Epidermal melanocyte (primary cell): Measurements from ENCODE around the gene C1orf56.

Experiments
- DNase-seq: peaks from one replicate; pipeline ENCODE4 v3.0.0; 2011; ENCODE audit warnings: low spot score; ENCODE audit not compliant: insufficient read length

C1orf56 gene

GRCh38 chr1:151047591-151047924 lies at the start of gene C1orf56:
Gene C1orf56, plus strand, starts transcription at chr1:151047751. Its CDS starts 97 bp downstream, at chr1:151047848.
- DNase-seq, result peak; percentile 87

- no peak for DNase-seq
These were observed 49.6 kb upstream of the C1orf56 start for GRCh38 chr1:150997949-150998348.

- DNase-seq, result no peak
These were observed 48.4 kb upstream of the C1orf56 start for GRCh38 chr1:150999051-150999674.

- no peak for DNase-seq
These were observed 47.6 kb upstream of the C1orf56 start for GRCh38 chr1:150999926-151000325.

- no peak for DNase-seq
These were observed 47.1 kb upstream of the C1orf56 start for GRCh38 chr1:151000408-151000807.

- DNase-seq, result no peak
These were observed 45.9 kb upstream of the C1orf56 start for GRCh38 chr1:151001602-151002001.

GRCh38 chr1:151002051-151002450 lies 45.5 kb upstream of the C1orf56 start:
- no peak for DNase-seq

GRCh38 chr1:151002611-151003010 lies 44.9 kb upstream of the C1orf56 start:
- no peak for DNase-seq

- no peak for DNase-seq
These were observed 44.4 kb upstream of the C1orf56 start for GRCh38 chr1:151003180-151003579.

GRCh38 chr1:151005729-151006319 lies 41.7 kb upstream of the C1orf56 start:
- DNase-seq, result no peak

GRCh38 chr1:151006327-151007052 lies 41.1 kb upstream of the C1orf56 start, which contains the start of gene MINDY1:
Gene MINDY1, minus strand, starts transcription at chr1:151006902. Its CDS starts 4,285 bp downstream, at chr1:151002617.
- peak; percentile 96 for DNase-seq

- no peak for DNase-seq
These were observed 39.7 kb upstream of the C1orf56 start for GRCh38 chr1:151007853-151008243.

- DNase-seq, result peak; percentile 96
These were observed 39.0 kb upstream of the C1orf56 start, which contains the start of gene PRUNE1 for GRCh38 chr1:151008244-151009205. Gene PRUNE1, plus strand, starts transcription at chr1:151008449. Its CDS starts 184 bp downstream, at chr1:151008633.

- DNase-seq, result no peak
These were observed 38.4 kb upstream of the C1orf56 start for GRCh38 chr1:151009206-151009587.

- DNase-seq, result no peak
These were observed 37.7 kb upstream of the C1orf56 start for GRCh38 chr1:151009674-151010345.

- no peak for DNase-seq
These were observed 37.2 kb upstream of the C1orf56 start for GRCh38 chr1:151010346-151010726.

GRCh38 chr1:151011154-151011850 lies 36.2 kb upstream of the C1orf56 start:
- no peak for DNase-seq

GRCh38 chr1:151012684-151013471 lies 34.7 kb upstream of the C1orf56 start:
- DNase-seq, result no peak

- DNase-seq, result no peak
These were observed 34.0 kb upstream of the C1orf56 start for GRCh38 chr1:151013518-151013917.
